Activated T-helper 17 cell treated with anti-CD3 and anti-CD28 coated beads, Interleukin-2, amount 50 U/mL, for 72 hours (primary cell): ENCODE data around the gene CFB. TPM values are rescaled to one million over a fixed set of nuclear protein-coding genes. Genes with fewer than 3 reads are reported as not detected.
"Not testable (repeated sequence)": the region's sequence is repeated elsewhere in the genome, so short reads cannot be mapped to it uniquely, and the experiment has no call there.

ENCODE experiments used
- ATAC-seq: fragments of 150-1000 bp; cut with Tn5 transposase; replicated peaks from 2 replicates; pipeline ENCODE4 v1.10.0; 2021; ENCODE audit warnings: mild to moderate bottlenecking, moderate library complexity
- H3K27ac Mint-ChIP-seq: one replicate; pipeline ENCODE4 v1.8.0; 2022; ENCODE audit warnings: mixed read lengths
- H3K27me3 Mint-ChIP-seq: one replicate; pipeline ENCODE4 v1.8.0; 2022; ENCODE audit warnings: mixed read lengths
- H3K36me3 Mint-ChIP-seq: one replicate; pipeline ENCODE4 v1.8.0; 2022; ENCODE audit warnings: low read depth, mild to moderate bottlenecking, mixed read lengths
- H3K4me1 Mint-ChIP-seq: one replicate; pipeline ENCODE4 v1.8.0; 2022; ENCODE audit warnings: mixed read lengths
- H3K4me3 Mint-ChIP-seq: one replicate; pipeline ENCODE4 v1.8.0; 2022; ENCODE audit warnings: mild to moderate bottlenecking, mixed read lengths
- H3K9me3 Mint-ChIP-seq: one replicate; pipeline ENCODE4 v1.8.0; 2022; ENCODE audit warnings: mixed read lengths
- total RNA-seq, 2 donors: library from RNA; stranded (reverse); gene quantifications; one replicate each; pipeline ENCODE4 v1.2.3, GENCODE V29; 2022

The CFB gene
- total RNA-seq, 2 donors from 2014 or later, result 1.5 TPM; not detected in 1

GRCh38 chr6:31980998-31981397 lies 35.1 kb downstream of the CFB start:
- not testable (repeated sequence) for H3K4me1 Mint-ChIP-seq, H3K9me3 Mint-ChIP-seq, ATAC-seq, H3K36me3 Mint-ChIP-seq, H3K4me3 Mint-ChIP-seq, H3K27ac Mint-ChIP-seq, H3K27me3 Mint-ChIP-seq

GRCh38 chr6:31981744-31982143 lies 35.8 kb downstream of the CFB start, which contains the start of gene C4A:
Gene C4A, plus strand, starts transcription at chr6:31982057. Its CDS starts 51 bp downstream, at chr6:31982108.
- not testable (repeated sequence) for ATAC-seq, H3K27me3 Mint-ChIP-seq, H3K9me3 Mint-ChIP-seq, H3K4me3 Mint-ChIP-seq, H3K36me3 Mint-ChIP-seq, H3K4me1 Mint-ChIP-seq, H3K27ac Mint-ChIP-seq

DNA sequence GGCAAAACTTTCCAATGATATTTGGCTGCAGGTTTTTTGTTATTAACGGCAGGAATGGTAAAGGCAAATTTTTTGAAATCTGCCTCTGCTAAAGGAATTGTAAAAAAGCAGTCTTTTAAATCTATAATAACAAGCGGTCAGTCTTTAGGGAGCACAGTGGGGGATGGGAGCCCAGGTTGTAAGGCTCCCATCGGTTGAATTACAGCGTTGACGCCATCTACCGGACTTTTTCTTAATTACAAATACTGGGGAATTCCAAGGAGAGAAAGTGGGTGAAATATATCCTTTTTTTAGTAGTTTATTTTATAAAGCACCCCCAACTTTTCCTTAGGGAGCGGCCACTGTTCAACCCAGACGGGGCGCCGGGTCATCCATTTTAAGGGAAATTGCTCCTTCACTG lies 43.5 kb downstream of the CFB start:
- H3K27me3 Mint-ChIP-seq, H3K4me3 Mint-ChIP-seq: not testable (repeated sequence)

DNA sequence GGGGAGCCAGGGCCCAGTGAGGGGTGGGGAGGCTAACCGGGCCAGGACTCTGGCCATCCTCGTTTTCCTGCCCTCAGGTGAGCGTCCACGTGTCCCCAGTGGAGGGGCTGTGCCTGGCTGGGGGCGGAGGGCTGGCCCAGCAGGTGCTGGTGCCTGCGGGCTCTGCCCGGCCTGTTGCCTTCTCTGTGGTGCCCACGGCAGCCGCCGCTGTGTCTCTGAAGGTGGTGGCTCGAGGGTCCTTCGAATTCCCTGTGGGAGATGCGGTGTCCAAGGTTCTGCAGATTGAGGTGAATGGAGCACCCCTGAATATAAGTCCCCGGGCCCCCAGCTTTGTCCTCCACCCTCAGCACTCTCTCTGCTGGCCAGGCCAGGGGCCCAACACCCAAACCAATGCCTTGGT lies 48.5 kb downstream of the CFB start:
- H3K36me3 Mint-ChIP-seq, H3K4me3 Mint-ChIP-seq, ATAC-seq, H3K27ac Mint-ChIP-seq, H3K27me3 Mint-ChIP-seq, H3K4me1 Mint-ChIP-seq, H3K9me3 Mint-ChIP-seq: not testable (repeated sequence)

More for the DNA sequence above, 43.5 kb downstream of the CFB start:
- not testable (repeated sequence) for H3K36me3 Mint-ChIP-seq, ATAC-seq, H3K27ac Mint-ChIP-seq, H3K9me3 Mint-ChIP-seq, H3K4me1 Mint-ChIP-seq

- not testable (repeated sequence) for H3K4me1 Mint-ChIP-seq, H3K27ac Mint-ChIP-seq, ATAC-seq, H3K4me3 Mint-ChIP-seq, H3K9me3 Mint-ChIP-seq, H3K27me3 Mint-ChIP-seq, H3K36me3 Mint-ChIP-seq
These were observed 50.5 kb downstream of the CFB start for GRCh38 chr6:31996385-31996784.

Other genes starting within 250 kb of the CFB start
- gene ABHD16A, start 242.8 kb upstream of the CFB start, total RNA-seq, result 10 to 100 TPM; 31.4 to 31.7 TPM
- not detected for gene LY6G6F, start 239.2 kb upstream of the CFB start, total RNA-seq
- not detected for gene LY6G6D, start 230.7 kb upstream of the CFB start, total RNA-seq
- under 1 TPM in 1 of 2 donors, not detected in 1; 0.64 TPM for gene LY6G6C, start 224.3 kb upstream of the CFB start, total RNA-seq
- gene MPIG6B, start 222.7 kb upstream of the CFB start, total RNA-seq, result not detected
- gene DDAH2, start 216.8 kb upstream of the CFB start, total RNA-seq, result 10 to 100 TPM in 1 of 2 donors, 1 to 10 TPM in 1; 9.4 to 23.8 TPM
- 100 to 1,000 TPM; 406 to 482 TPM for gene CLIC1, start 209.6 kb upstream of the CFB start, total RNA-seq
- 10 to 100 TPM; 78.9 to 82.6 TPM for gene MSH5, start 206.1 kb upstream of the CFB start, total RNA-seq
- gene SAPCD1, start 183.4 kb upstream of the CFB start, total RNA-seq, result 10 to 100 TPM; 12.1 to 18.9 TPM
- 1 to 10 TPM; 2.9 to 4.2 TPM for gene VWA7, start 168.8 kb upstream of the CFB start, total RNA-seq
- 100 to 1,000 TPM in 1 of 2 donors, 10 to 100 TPM in 1; 75.3 to 134 TPM for gene VARS1, start 150.3 kb upstream of the CFB start, total RNA-seq
- gene LSM2, start 139.1 kb upstream of the CFB start, total RNA-seq, result 100 to 1,000 TPM in 1 of 2 donors, 10 to 100 TPM in 1; 92.5 to 139 TPM
- 1 to 10 TPM; 2.7 to 2.9 TPM for gene HSPA1L, start 130.8 kb upstream of the CFB start, total RNA-seq
- gene HSPA1A, start 130.6 kb upstream of the CFB start, total RNA-seq, result 100 to 1,000 TPM; 124 to 189 TPM
- 100 to 1,000 TPM in 1 of 2 donors, 10 to 100 TPM in 1; 78.4 to 118 TPM for gene HSPA1B, start 118.4 kb upstream of the CFB start, total RNA-seq
- 10 to 100 TPM; 19.3 to 22.3 TPM for gene NEU1, start 83.3 kb upstream of the CFB start, total RNA-seq
- gene SLC44A4, start 67.1 kb upstream of the CFB start, total RNA-seq, result under 1 TPM in 1 of 2 donors, not detected in 1; 0.39 TPM
- gene EHMT2, start 48.4 kb upstream of the CFB start, total RNA-seq, result 10 to 100 TPM; 41.2 to 55.3 TPM
- 1 to 10 TPM; 1.6 to 3.0 TPM for gene ZBTB12, start 44.0 kb upstream of the CFB start, total RNA-seq
- gene C2, start 18.4 kb upstream of the CFB start, total RNA-seq, result 1 to 10 TPM in 1 of 2 donors, under 1 TPM in 1; 0.58 to 4.7 TPM
- 10 to 100 TPM; 50.3 to 63.6 TPM for gene NELFE, start 12.9 kb downstream of the CFB start, total RNA-seq
- 10 to 100 TPM; 86.5 to 92.9 TPM for gene SKIC2, start 13.1 kb downstream of the CFB start, total RNA-seq
- gene DXO, start 26.0 kb downstream of the CFB start, total RNA-seq, result 10 to 100 TPM; 14.9 to 16.9 TPM
- gene C4A, start 36.0 kb downstream of the CFB start, total RNA-seq, result 1 to 10 TPM; 6.5 to 6.9 TPM
- 1 to 10 TPM; 5.9 to 6.1 TPM for gene C4B, start 68.7 kb downstream of the CFB start, total RNA-seq
- gene CYP21A2, start 92.3 kb downstream of the CFB start, total RNA-seq, result under 1 TPM; 0.16 to 0.91 TPM
- 10 to 100 TPM in 1 of 2 donors, 1 to 10 TPM in 1; 7.2 to 26.8 TPM for gene TNXB, start 163.2 kb downstream of the CFB start, total RNA-seq
- gene ATF6B, start 182.2 kb downstream of the CFB start, total RNA-seq, result 10 to 100 TPM; 73.4 to 99.9 TPM
- 1 to 10 TPM; 7.4 to 9.3 TPM for gene FKBPL, start 184.2 kb downstream of the CFB start, total RNA-seq
- gene PRRT1, start 205.8 kb downstream of the CFB start, total RNA-seq, result under 1 TPM; 0.17 to 0.29 TPM
- 10 to 100 TPM; 10.5 to 18.0 TPM for gene PPT2, start 208.0 kb downstream of the CFB start, total RNA-seq
- 10 to 100 TPM in 1 of 2 donors, 1 to 10 TPM in 1; 6.7 to 10.1 TPM for gene EGFL8, start 218.5 kb downstream of the CFB start, total RNA-seq
- 10 to 100 TPM; 26.8 to 37.5 TPM for gene AGPAT1, start 230.0 kb downstream of the CFB start, total RNA-seq
- gene RNF5, start 232.3 kb downstream of the CFB start, total RNA-seq, result 10 to 100 TPM; 46.0 to 64.5 TPM
- 10 to 100 TPM; 19.3 to 50.2 TPM for gene AGER, start 238.2 kb downstream of the CFB start, total RNA-seq
- 100 to 1,000 TPM in 1 of 2 donors, 10 to 100 TPM in 1; 53.0 to 135 TPM for gene PBX2, start 244.1 kb downstream of the CFB start, total RNA-seq
- 100 to 1,000 TPM; 136 to 227 TPM for gene GPSM3, start 246.5 kb downstream of the CFB start, total RNA-seq